Thoracic aorta (tissue), 2 donors: ENCODE data around the gene CACNA2D4. TPM values are rescaled to one million over a fixed set of nuclear protein-coding genes. Genes with fewer than 3 reads are reported as not detected.

ENCODE experiments used
- ATAC-seq: fragments of 150-250 bp; one replicate; pipeline ENCODE4 v1.8.0; 2017; ENCODE audit warnings: low read depth; ENCODE audit not compliant: insufficient number of reproducible peaks, low FRiP score
- DNase-seq: peaks from one replicate; pipeline ENCODE4 v3.0.0-alpha.2; 2020; ENCODE audit warnings: low spot score
- H3K27ac ChIP-seq, 2 donors: fragments of 200-600 bp; sonication (generic); 1 replicate in 1 of 2; 2 replicates in 1 of 2; pipeline ENCODE4 v1.5.1; 2016; ENCODE audit warnings: mild to moderate bottlenecking in 2 of 2, moderate library complexity in 2 of 2
- H3K27me3 ChIP-seq: fragments of 200-600 bp; sonication (generic); replicated peaks from 2 replicates; pipeline ENCODE4 v1.6.0; 2016; ENCODE audit warnings: mild to moderate bottlenecking; ENCODE audit not compliant: insufficient read depth
- H3K36me3 ChIP-seq: fragments of 200-600 bp; sonication (generic); one replicate; pipeline ENCODE4 v1.5.1; 2016
- H3K4me1 ChIP-seq, 2 donors: fragments of 200-600 bp; sonication (generic); 1 replicate in 1 of 2; 2 replicates in 1 of 2; pipeline versions ENCODE4 v1.5.1 to v1.6.0; 2016; ENCODE audit warnings: low read depth in 2 of 2, mild to moderate bottlenecking in 1 of 2; ENCODE audit not compliant: control insufficient read depth in 1 of 2
- H3K4me3 ChIP-seq: fragments of 200-600 bp; sonication (generic); 2 replicates; pipeline ENCODE4 v1.5.1; 2016; ENCODE audit warnings: mild to moderate bottlenecking
- H3K9me3 ChIP-seq: fragments of 200-600 bp; sonication (generic); 2 replicates; pipeline ENCODE4 v1.5.1; 2016
- CTCF ChIP-seq: fragments of 200-600 bp; sonication (generic); IDR thresholded peaks from one replicate; pipeline ENCODE4 v1.5.1; 2019; ENCODE audit warnings: antibody characterized with exemption
- total RNA-seq, 2 donors: library from RNA; depleted of rRNA; stranded (reverse); fragments of >200 nt; gene quantifications; one replicate each; pipeline versions ENCODE4 v1.1.0 to v1.2.3, GENCODE V29; 2016

CACNA2D4 gene
- total RNA-seq, 2 donors from 2014 or later: 8.7 to 12.3 TPM

- Histone ChIP-seq H3K36me3 (no peaks in the 10 kb centered on the region), H3K27me3 (no peaks in the 10 kb centered on the region), H3K9me3 (no peaks in the 10 kb centered on the region), H3K27ac (no peak overlapping the region), H3K4me1 (peaks cover 7 to 20% of the 10 kb centered on the region in 2 donors), H3K4me3 (no peak overlapping the region)
- DNase-seq (no peak), ATAC-seq (peak; percentile 55)
- no peak for TF ChIP-seq CTCF
Measured at GRCh38 chr12:1778911-1779310, 139.5 kb downstream of the CACNA2D4 start.

GRCh38 chr12:1777798-1778197, 140.7 kb downstream of the CACNA2D4 start:
- peaks cover 7 to 20% of the 10 kb centered on the region in 2 donors for H3K4me1 ChIP-seq
- TF ChIP-seq CTCF: no peak
- no peak for ATAC-seq
- no peak overlapping the region for H3K4me3 ChIP-seq
- no peaks in the 10 kb centered on the region for H3K9me3 ChIP-seq
- H3K27me3 ChIP-seq: no peaks in the 10 kb centered on the region
- no peaks in the 10 kb centered on the region for H3K36me3 ChIP-seq
- H3K27ac ChIP-seq: no peak overlapping the region
- no peak for DNase-seq

- TF ChIP-seq CTCF: no peak
- Histone ChIP-seq H3K27ac (no peak overlapping the region), H3K4me1 (peaks cover 7 to 20% of the 10 kb centered on the region in 2 donors), H3K27me3 (no peaks in the 10 kb centered on the region), H3K9me3 (no peaks in the 10 kb centered on the region), H3K4me3 (no peak overlapping the region), H3K36me3 (no peaks in the 10 kb centered on the region)
- ATAC-seq (no peak), DNase-seq (no peak)
Measured at GRCh38 chr12:1776170-1776921, 142.1 kb downstream of the CACNA2D4 start.

GRCh38 chr12:1773937-1774655, 144.4 kb downstream of the CACNA2D4 start:
- H3K4me3 ChIP-seq: no peak overlapping the region
- DNase-seq (no peak), ATAC-seq (no peak)
- H3K9me3 ChIP-seq: no peaks in the 10 kb centered on the region
- peaks cover 0 to 5% of the 10 kb centered on the region in 2 donors for H3K4me1 ChIP-seq
- no peaks in the 10 kb centered on the region for H3K27me3 ChIP-seq
- H3K36me3 ChIP-seq: no peaks in the 10 kb centered on the region
- no peak overlapping the region for H3K27ac ChIP-seq
- no peak for TF ChIP-seq CTCF

GRCh38 chr12:1769809-1770494, 148.5 kb downstream of the CACNA2D4 start:
- H3K9me3 ChIP-seq: no peaks in the 10 kb centered on the region
- H3K4me1 ChIP-seq: no peaks in the 10 kb centered on the region
- H3K4me3 ChIP-seq: no peak overlapping the region
- no peak for TF ChIP-seq CTCF
- no peak overlapping the region for H3K27ac ChIP-seq
- DNase-seq: no peak
- ATAC-seq: no peak
- H3K27me3 ChIP-seq: no peaks in the 10 kb centered on the region
- H3K36me3 ChIP-seq: no peaks in the 10 kb centered on the region
